ENCODE data around the gene PDE4A. TPM values are rescaled to one million over a fixed set of nuclear protein-coding genes. Genes with fewer than 3 reads are reported as not detected.

PDE4A gene
- total and polyA plus RNA-seq, 7 donors, result 4.1 to 29.0 (median 14.4) TPM

GRCh38 chr19:10422046-10422461, 1.7 kb downstream of the PDE4A start:
- DNase-seq, result no peak
- WGBS, 3 donors, result 52 to 66% (median 62%) methylated on average over 4 of the region's 4 CpGs
- no peak overlapping the region for H3K4me3 ChIP-seq
- no peaks in the 10 kb centered on the region for H3K9me3 ChIP-seq
- TF ChIP-seq CTCF (IDR thresholded peaks at IDR 0.05), result no peak
- peaks cover 0 to 67% (median 26%) of the 10 kb centered on the region in 3 donors for H3K27me3 ChIP-seq (ENCODE audit: insufficient read depth in 3 of 3, low read length in 2 of 3)
- H3K36me3 ChIP-seq (ENCODE audit: insufficient read depth in 1 of 2, low read depth in 1 of 2), result no peaks in the 10 kb centered on the region
- no peak overlapping the region for H3K27ac ChIP-seq
- ATAC-seq, result no peak
- intact Hi-C loops (cut with DNase I), result no loop called here
- H3K4me1 ChIP-seq, result peaks cover 18% of the 10 kb centered on the region

GRCh38 chr19:10422846-10423245, 2.5 kb downstream of the PDE4A start:
- no peaks in the 10 kb centered on the region for H3K9me3 ChIP-seq
- H3K27ac ChIP-seq, result no peak overlapping the region
- H3K27me3 ChIP-seq (ENCODE audit: insufficient read depth in 3 of 3, low read length in 2 of 3), result peaks cover 0 to 59% (median 23%) of the 10 kb centered on the region in 3 donors
- intact Hi-C loops (cut with DNase I), result no loop called here
- H3K36me3 ChIP-seq (ENCODE audit: insufficient read depth in 1 of 2, low read depth in 1 of 2), result no peaks in the 10 kb centered on the region
- no peak for TF ChIP-seq CTCF (IDR thresholded peaks at IDR 0.05)
- H3K4me3 ChIP-seq, result no peak overlapping the region
- H3K4me1 ChIP-seq, result peaks cover 15% of the 10 kb centered on the region
- ATAC-seq (no peak), DNase-seq (no peak)
- WGBS, 3 donors, result 63 to 76% (median 74%) methylated on average over 3 of the region's 3 CpGs

GRCh38 chr19:10424011-10424637, 3.8 kb downstream of the PDE4A start:
- peaks cover 0 to 47% (median 22%) of the 10 kb centered on the region in 3 donors for H3K27me3 ChIP-seq (ENCODE audit: insufficient read depth in 3 of 3, low read length in 2 of 3)
- no peaks in the 10 kb centered on the region for H3K36me3 ChIP-seq (ENCODE audit: insufficient read depth in 1 of 2, low read depth in 1 of 2)
- peak; percentile 83 to 91 for DNase-seq
- H3K9me3 ChIP-seq, result no peaks in the 10 kb centered on the region
- peak; percentile 94 for TF ChIP-seq CTCF (IDR thresholded peaks at IDR 0.05)
- intact Hi-C loops (cut with DNase I), result loop anchor here (1.0 to 2.0 kb wide), 2 partner anchors 19 to 20 kb away; no protein-coding TSS in a partner anchor
- H3K4me3 ChIP-seq, result peak overlapping the region; percentile 65
- peaks cover 14% of the 10 kb centered on the region for H3K4me1 ChIP-seq
- WGBS, 3 donors, result 1 to 2% (median 2%) methylated on average over 18 to 38 of the region's 38 CpGs
- peak overlapping the region; percentile 30 for H3K27ac ChIP-seq
- peak; percentile 88 to 94 (median 90) for ATAC-seq

GRCh38 chr19:10427169-10427568, 6.8 kb downstream of the PDE4A start:
- Histone ChIP-seq H3K36me3 (ENCODE audit: insufficient read depth in 1 of 2, low read depth in 1 of 2) (no peaks in the 10 kb centered on the region), H3K27me3 (ENCODE audit: insufficient read depth in 3 of 3, low read length in 2 of 3) (peaks cover 0 to 17% (median 0%) of the 10 kb centered on the region in 3 donors), H3K27ac (no peak overlapping the region), H3K4me3 (no peak overlapping the region), H3K9me3 (no peaks in the 10 kb centered on the region), H3K4me1 (peaks cover 6% of the 10 kb centered on the region)
- ATAC-seq (no peak), DNase-seq (no peak)
- intact Hi-C loops (cut with DNase I), result no loop called here
- TF ChIP-seq CTCF (IDR thresholded peaks at IDR 0.05), result no peak
- WGBS, 3 donors, result 81 to 87% (median 86%) methylated on average over 6 of the region's 6 CpGs

- H3K27ac ChIP-seq, result peak overlapping the region; percentile 3
- ATAC-seq, result no peak
- WGBS, 3 donors, result 56 to 65% (median 64%) methylated on average over 5 of the region's 5 CpGs
These were observed 8.7 kb downstream of the PDE4A start for GRCh38 chr19:10428996-10429381.

More at GRCh38 chr19:10428996-10429381, 8.7 kb downstream of the PDE4A start:
- Histone ChIP-seq H3K27me3 (ENCODE audit: insufficient read depth in 3 of 3, low read length in 2 of 3) (no peaks in the 10 kb centered on the region), H3K9me3 (no peaks in the 10 kb centered on the region), H3K36me3 (ENCODE audit: insufficient read depth in 1 of 2, low read depth in 1 of 2) (no peaks in the 10 kb centered on the region), H3K4me1 (peaks cover 6% of the 10 kb centered on the region), H3K4me3 (no peak overlapping the region)
- intact Hi-C loops (cut with DNase I), result no loop called here
- TF ChIP-seq CTCF (IDR thresholded peaks at IDR 0.05), result no peak
- no peak for DNase-seq

All from psoas muscle (tissue), 8 donors.